Prostate gland (tissue), 2 donors: Measurements from ENCODE around the gene AGTR2.

Experiments used
- POLR2A ChIP-seq: fragments of 450-650 bp; IDR thresholded peaks from one replicate; pipeline ENCODE4 v1.6.1; 2016; ENCODE audit warnings: antibody characterized with exemption, mild to moderate bottlenecking
- POLR2AphosphoS5 ChIP-seq: sonication (generic); formaldehyde crosslinking; IDR thresholded peaks from one replicate; pipeline ENCODE4 v1.6.1; 2017; ENCODE audit warnings: antibody characterized with exemption
- TF ChIP-seq, protein P1 (sequence below), 4 experiments: fragments of 200-600 bp in 2 of 4; fragments of 450-650 bp in 2 of 4; sonication (generic) in 2 of 4; IDR thresholded peaks; 1 replicate in 3 of 4; 2 replicates in 1 of 4; pipeline ENCODE4 v1.5.1; 2016 to 2019; ENCODE audit warnings: antibody characterized with exemption in 4 of 4, mild to moderate bottlenecking in 2 of 4, moderate library complexity in 2 of 4

- TF ChIP-seq POLR2AphosphoS5 = no peak
- TF ChIP-seq, protein P1, sequence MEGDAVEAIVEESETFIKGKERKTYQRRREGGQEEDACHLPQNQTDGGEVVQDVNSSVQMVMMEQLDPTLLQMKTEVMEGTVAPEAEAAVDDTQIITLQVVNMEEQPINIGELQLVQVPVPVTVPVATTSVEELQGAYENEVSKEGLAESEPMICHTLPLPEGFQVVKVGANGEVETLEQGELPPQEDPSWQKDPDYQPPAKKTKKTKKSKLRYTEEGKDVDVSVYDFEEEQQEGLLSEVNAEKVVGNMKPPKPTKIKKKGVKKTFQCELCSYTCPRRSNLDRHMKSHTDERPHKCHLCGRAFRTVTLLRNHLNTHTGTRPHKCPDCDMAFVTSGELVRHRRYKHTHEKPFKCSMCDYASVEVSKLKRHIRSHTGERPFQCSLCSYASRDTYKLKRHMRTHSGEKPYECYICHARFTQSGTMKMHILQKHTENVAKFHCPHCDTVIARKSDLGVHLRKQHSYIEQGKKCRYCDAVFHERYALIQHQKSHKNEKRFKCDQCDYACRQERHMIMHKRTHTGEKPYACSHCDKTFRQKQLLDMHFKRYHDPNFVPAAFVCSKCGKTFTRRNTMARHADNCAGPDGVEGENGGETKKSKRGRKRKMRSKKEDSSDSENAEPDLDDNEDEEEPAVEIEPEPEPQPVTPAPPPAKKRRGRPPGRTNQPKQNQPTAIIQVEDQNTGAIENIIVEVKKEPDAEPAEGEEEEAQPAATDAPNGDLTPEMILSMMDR (IDR thresholded peaks at IDR 0.05) = no peak
- no peak for TF ChIP-seq POLR2A
These were observed 10.8 kb downstream of the AGTR2 start for GRCh38 chrX:116181300-116181699.
